ENCODE measurements around the gene TAAR2. TPM values are rescaled to one million over a fixed set of nuclear protein-coding genes. Genes with fewer than 3 reads are reported as not detected.

Gene TAAR2
- total RNA-seq, 2 experiments from 2014 or later, result not detected

DNA sequence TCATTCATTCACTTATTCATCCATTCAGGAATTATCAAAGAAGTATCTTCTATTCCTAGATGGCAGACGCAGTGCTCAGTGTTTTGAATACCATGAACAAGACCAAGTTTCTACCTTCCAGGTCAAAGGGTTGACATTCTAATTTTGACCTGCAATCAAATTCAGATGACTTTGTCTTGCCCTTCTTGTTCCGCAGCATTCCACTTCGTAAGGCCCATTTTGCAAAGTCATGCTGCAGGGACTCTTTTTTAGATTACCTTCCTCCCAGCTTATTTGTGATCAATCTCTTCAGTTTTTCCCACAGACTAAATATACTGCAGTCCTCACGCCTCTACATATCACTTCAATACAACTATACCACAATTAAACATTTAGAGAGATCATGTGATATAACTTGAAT, 42.0 kb upstream of the TAAR2 start:
- Mint-ChIP-seq H3K4me1 (ENCODE audit: low read depth) (peaks cover 2% of the 10 kb centered on the region), H3K4me3 (no peak overlapping the region), H3K27me3 (peaks cover 5% of the 10 kb centered on the region), H3K36me3 (ENCODE audit: low read depth) (no peaks in the 10 kb centered on the region), H3K27ac (no peak overlapping the region), H3K9me3 (no peaks in the 10 kb centered on the region)
- intact Hi-C loops (cut with micrococcal nuclease), result loop anchor here (10.0 kb wide), 1 partner anchor 131 kb away; the partner anchor contains the start of gene TAAR9
- CTCF ChIA-PET, result interaction anchor here (0.8 to 1.9 kb wide), 3 partner anchors 102 to 157 kb away, joined by 3 to 6 read pairs (median 3); partner anchors contain the start of gene SLC18B1
- POLR2A ChIA-PET, result no interaction called here
- TF ChIP-seq, protein P1, sequence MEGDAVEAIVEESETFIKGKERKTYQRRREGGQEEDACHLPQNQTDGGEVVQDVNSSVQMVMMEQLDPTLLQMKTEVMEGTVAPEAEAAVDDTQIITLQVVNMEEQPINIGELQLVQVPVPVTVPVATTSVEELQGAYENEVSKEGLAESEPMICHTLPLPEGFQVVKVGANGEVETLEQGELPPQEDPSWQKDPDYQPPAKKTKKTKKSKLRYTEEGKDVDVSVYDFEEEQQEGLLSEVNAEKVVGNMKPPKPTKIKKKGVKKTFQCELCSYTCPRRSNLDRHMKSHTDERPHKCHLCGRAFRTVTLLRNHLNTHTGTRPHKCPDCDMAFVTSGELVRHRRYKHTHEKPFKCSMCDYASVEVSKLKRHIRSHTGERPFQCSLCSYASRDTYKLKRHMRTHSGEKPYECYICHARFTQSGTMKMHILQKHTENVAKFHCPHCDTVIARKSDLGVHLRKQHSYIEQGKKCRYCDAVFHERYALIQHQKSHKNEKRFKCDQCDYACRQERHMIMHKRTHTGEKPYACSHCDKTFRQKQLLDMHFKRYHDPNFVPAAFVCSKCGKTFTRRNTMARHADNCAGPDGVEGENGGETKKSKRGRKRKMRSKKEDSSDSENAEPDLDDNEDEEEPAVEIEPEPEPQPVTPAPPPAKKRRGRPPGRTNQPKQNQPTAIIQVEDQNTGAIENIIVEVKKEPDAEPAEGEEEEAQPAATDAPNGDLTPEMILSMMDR (IDR thresholded peaks at IDR 0.05), result no peak
- DNase-seq, result no peak
- ATAC-seq, result no peak

DNA sequence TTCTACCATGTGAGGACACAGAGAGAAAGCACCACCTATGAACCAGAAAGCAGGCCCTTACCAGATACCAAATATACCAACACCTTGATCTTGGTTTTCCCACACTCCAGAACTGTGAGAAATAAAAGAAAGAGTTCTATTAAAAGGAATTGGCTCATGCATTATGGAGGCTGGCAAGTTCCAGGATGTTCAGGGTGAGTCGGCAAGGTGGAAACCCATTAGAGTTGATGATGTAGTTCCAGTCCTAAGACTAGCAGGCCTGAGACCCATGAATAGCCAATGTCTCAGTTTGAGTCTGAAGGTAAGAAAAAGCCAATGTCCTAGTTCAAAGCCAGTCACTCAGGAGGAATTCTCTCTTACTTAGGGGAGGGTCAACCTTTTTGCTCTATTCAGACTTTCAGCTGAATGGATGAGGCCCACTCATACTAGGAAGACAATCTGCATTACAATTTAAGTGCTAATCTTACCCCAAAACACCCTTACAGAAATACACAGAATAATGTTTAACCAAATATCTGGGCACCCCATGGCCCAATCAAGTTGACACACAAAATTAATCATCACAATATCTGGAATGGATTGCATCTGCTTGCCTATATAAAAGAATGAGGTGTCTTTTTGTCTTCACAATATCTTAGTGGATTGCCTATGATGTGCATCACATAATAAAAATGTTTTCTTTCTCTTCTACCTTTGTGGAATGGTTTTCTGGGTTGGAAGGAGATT, 40.4 kb upstream of the TAAR2 start:
- no peak overlapping the region for H3K4me3 Mint-ChIP-seq
- no peaks in the 10 kb centered on the region for H3K4me1 Mint-ChIP-seq (ENCODE audit: low read depth)
- CTCF ChIA-PET, result interaction anchor here (0.6 kb wide), 1 partner anchor 46 kb away, joined by 3 read pairs; no protein-coding TSS in a partner anchor

GRCh38 chr6:132663661-132664060, 39.6 kb upstream of the TAAR2 start:
- no peaks in the 10 kb centered on the region for H3K9me3 Mint-ChIP-seq
- no peak overlapping the region for H3K27ac Mint-ChIP-seq
- intact Hi-C loops (cut with micrococcal nuclease), result loop anchor here (10.0 kb wide), 1 partner anchor 129 kb away; the partner anchor contains the start of gene TAAR9

More for the DNA sequence above, 40.4 kb upstream of the TAAR2 start:
- TF ChIP-seq, protein P1 (IDR thresholded peaks at IDR 0.05), result no peak
- DNase-seq, result no peak
- no peaks in the 10 kb centered on the region for H3K27me3 Mint-ChIP-seq
- no peaks in the 10 kb centered on the region for H3K9me3 Mint-ChIP-seq
- POLR2A ChIA-PET, result no interaction called here
- intact Hi-C loops (cut with micrococcal nuclease), result loop anchor here (10.0 kb wide), 1 partner anchor 130 kb away; the partner anchor contains the start of gene TAAR9
- ATAC-seq, result no peak
- H3K27ac Mint-ChIP-seq, result no peak overlapping the region
- no peaks in the 10 kb centered on the region for H3K36me3 Mint-ChIP-seq (ENCODE audit: low read depth)

GRCh38 chr6:132661906-132662305, 37.8 kb upstream of the TAAR2 start:
- no peak for ATAC-seq
- ChIA-PET CTCF (no interaction called here), POLR2A (no interaction called here)
- Mint-ChIP-seq H3K9me3 (no peaks in the 10 kb centered on the region), H3K36me3 (ENCODE audit: low read depth) (no peaks in the 10 kb centered on the region), H3K27ac (no peak overlapping the region), H3K4me3 (no peak overlapping the region), H3K27me3 (no peaks in the 10 kb centered on the region), H3K4me1 (ENCODE audit: low read depth) (no peaks in the 10 kb centered on the region)
- TF ChIP-seq, protein P1 (IDR thresholded peaks at IDR 0.05), result no peak
- no peak for DNase-seq
- intact Hi-C loops (cut with micrococcal nuclease), result loop anchor here (10.0 kb wide), 1 partner anchor 127 kb away; the partner anchor contains the start of gene TAAR9

More at GRCh38 chr6:132663661-132664060, 39.6 kb upstream of the TAAR2 start:
- CTCF ChIA-PET, result no interaction called here
- DNase-seq (no peak), ATAC-seq (no peak)
- H3K4me3 Mint-ChIP-seq, result no peak overlapping the region
- H3K27me3 Mint-ChIP-seq, result no peaks in the 10 kb centered on the region
- no peaks in the 10 kb centered on the region for H3K4me1 Mint-ChIP-seq (ENCODE audit: low read depth)
- H3K36me3 Mint-ChIP-seq (ENCODE audit: low read depth), result no peaks in the 10 kb centered on the region
- POLR2A ChIA-PET, result no interaction called here
- TF ChIP-seq, protein P1 (IDR thresholded peaks at IDR 0.05), result no peak

- TF ChIP-seq, protein P1 (IDR thresholded peaks at IDR 0.05), result no peak
- Mint-ChIP-seq H3K4me3 (no peak within 1 kb of the TSS), H3K36me3 (ENCODE audit: low read depth) (no peaks in the 10 kb centered on the region), H3K9me3 (no peaks in the 10 kb centered on the region), H3K27ac (no peak within 1 kb of the TSS), H3K27me3 (no peaks in the 10 kb centered on the region), H3K4me1 (ENCODE audit: low read depth) (no peaks in the 10 kb centered on the region)
- CTCF ChIA-PET, result interaction anchor here (0.7 to 1.5 kb wide), 3 partner anchors 10 to 25 kb away, joined by 3 to 7 read pairs (median 3); no protein-coding TSS in a partner anchor
- intact Hi-C loops (cut with micrococcal nuclease), result no loop called here
- no peak for ATAC-seq
- no peak for DNase-seq
- POLR2A ChIA-PET, result no interaction called here
Observed at GRCh38 chr6:132659082-132659481, 35.0 kb upstream of the TAAR2 start, which contains the start of gene TAAR1. TSS of gene TAAR1 (minus strand) at chr6:132659182. CDS start at chr6:132646003, 13,179 bp downstream.
